HG03280 (cell line): ENCODE results near the gene RPP14.
A peak's percentile ranks its signal among the peaks of the same experiment; 100 is the strongest.

Source experiments
- ATAC-seq: cut with Tn5 transposase; IDR thresholded peaks from one replicate; pipeline ENCODE4 v1.9.1; 2021; ENCODE audit warnings: mild to moderate bottlenecking, moderate library complexity; ENCODE audit not compliant: unreplicated experiment

RPP14 gene

GRCh38 chr3:58353722-58354553 is 47.9 kb downstream of the RPP14 start:
- ATAC-seq, result no peak

- ATAC-seq, result peak; percentile 63
Measured at GRCh38 chr3:58355179-58355578, 49.1 kb downstream of the RPP14 start.

- no peak for ATAC-seq
Measured at GRCh38 chr3:58356054-58356453, 50.0 kb downstream of the RPP14 start.

GRCh38 chr3:58357402-58357801 is 51.4 kb downstream of the RPP14 start:
- ATAC-seq, result no peak

GRCh38 chr3:58358092-58358491 is 52.0 kb downstream of the RPP14 start:
- ATAC-seq, result no peak

GRCh38 chr3:58358808-58359207 is 52.8 kb downstream of the RPP14 start:
- ATAC-seq, result no peak

GRCh38 chr3:58359621-58360020 is 53.6 kb downstream of the RPP14 start:
- no peak for ATAC-seq

GRCh38 chr3:58361866-58362265 is 55.8 kb downstream of the RPP14 start:
- no peak for ATAC-seq

GRCh38 chr3:58366699-58367098 is 60.7 kb downstream of the RPP14 start:
- ATAC-seq, result no peak

- no peak for ATAC-seq
Measured at GRCh38 chr3:58369038-58369437, 63.0 kb downstream of the RPP14 start.
